GM21381 (cell line): ENCODE measurements around the gene MIAT.
"Not testable (repeated sequence)": the region's sequence is repeated elsewhere in the genome, so short reads cannot be mapped to it uniquely, and the experiment has no call there.

Experiments
- ATAC-seq: cut with Tn5 transposase; IDR thresholded peaks from one replicate; pipeline ENCODE4 v1.9.1; 2021; ENCODE audit warnings: mild to moderate bottlenecking, moderate library complexity; ENCODE audit not compliant: unreplicated experiment

MIAT gene

DNA sequence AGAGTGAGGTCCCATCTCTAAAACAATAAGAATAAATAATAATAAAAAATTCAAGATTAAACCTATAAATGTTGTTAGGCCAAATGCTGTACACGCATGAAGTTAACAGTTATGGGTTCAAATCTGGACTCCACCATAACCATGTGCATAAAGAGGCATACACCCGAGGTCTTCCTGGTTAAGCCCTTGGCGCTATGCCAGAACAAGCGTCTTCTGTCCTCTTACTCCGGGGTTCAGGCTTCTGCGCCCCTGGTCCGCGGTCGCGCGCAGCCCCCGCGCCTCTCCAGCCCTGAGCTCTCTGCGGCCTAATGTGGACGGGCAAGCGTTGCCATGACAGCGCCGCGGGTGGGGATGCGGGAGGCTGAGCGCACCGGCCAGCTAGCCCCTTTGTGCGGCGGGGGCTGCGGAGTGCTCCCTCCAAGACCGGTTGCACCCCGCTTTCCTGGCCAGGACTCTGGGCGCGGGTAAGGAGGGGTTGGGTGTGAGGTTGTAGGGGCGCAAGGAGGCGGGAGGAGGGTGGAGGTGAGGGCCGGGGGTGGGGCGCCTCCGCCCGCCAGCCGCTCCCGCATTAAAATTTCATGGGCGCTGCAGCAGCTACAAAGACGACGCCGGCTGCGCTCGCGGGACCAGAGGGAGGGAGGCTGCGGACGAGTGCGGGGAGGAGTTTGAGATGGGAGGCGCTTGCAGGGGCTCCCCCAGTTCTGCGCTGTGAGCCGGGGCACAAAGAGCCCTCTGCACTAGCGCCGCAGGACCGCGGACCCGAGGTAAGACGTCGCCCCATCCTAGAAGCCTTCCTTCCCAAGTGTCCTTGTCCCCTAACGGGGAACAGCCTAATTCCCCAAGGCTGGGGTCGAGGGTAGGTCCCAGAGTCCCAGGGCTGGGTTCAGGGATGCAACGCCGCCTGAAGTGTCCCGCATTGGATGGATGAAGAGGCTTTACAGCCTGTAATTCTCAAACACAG, at the start of gene MIAT:
Gene MIAT (plus strand): TSS at position 698 of the 961 bp plus-strand sequence.
- ATAC-seq, result no peak

GRCh38 chr22:26608129-26608528, 49.3 kb upstream of the MIAT start:
- ATAC-seq, result no peak

- ATAC-seq, result no peak
Measured at GRCh38 chr22:26609287-26609686, 48.1 kb upstream of the MIAT start.

- peak; percentile 78 for ATAC-seq
Measured at GRCh38 chr22:26610072-26610958, 47.1 kb upstream of the MIAT start.

DNA sequence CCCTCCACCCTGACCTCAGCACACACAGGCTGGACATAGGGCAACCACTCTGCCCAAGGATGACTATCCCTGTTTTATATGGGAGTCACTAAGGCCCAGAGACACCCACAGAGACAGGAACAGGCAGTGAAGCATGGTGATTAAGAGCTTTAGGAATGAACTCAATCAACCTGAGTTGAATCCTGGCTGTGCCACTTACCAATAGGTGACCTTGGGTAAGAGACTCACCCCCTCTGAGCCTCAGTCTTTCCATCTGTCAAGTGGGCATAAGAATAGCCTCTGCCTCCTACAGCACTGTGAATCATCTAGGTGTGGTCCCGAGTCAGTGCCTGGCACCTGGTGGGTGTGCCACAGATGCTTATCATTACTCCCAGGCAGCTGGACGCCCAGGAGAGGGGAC, 46.4 kb upstream of the MIAT start:
- no peak for ATAC-seq

GRCh38 chr22:26612652-26613051, 44.7 kb upstream of the MIAT start:
- no peak for ATAC-seq

GRCh38 chr22:26613753-26614152, 43.6 kb upstream of the MIAT start:
- ATAC-seq, result not testable (repeated sequence)

DNA sequence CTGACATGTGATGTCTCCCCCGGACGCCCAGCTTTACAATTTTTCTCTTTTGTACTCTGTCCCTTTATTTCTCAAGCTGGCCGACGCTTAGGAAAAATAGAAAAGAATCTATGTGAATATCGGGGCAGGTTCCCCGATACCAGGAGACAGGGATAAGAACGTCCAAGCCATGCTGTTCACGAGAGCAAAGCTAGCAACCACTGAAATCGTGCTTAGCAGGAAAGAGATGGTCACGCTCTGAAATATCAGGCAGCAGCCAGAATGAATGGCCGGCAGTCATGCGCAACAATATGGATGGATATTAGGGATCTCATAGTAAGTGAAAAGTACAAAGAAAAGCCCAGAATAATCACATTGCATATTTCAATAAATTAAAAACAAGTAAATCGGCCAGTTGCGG, 43.1 kb upstream of the MIAT start:
- no peak for ATAC-seq

GRCh38 chr22:26615149-26615548, 42.2 kb upstream of the MIAT start:
- ATAC-seq, result peak; percentile 63

- no peak for ATAC-seq
Measured at GRCh38 chr22:26615830-26616435, 41.5 kb upstream of the MIAT start.

DNA sequence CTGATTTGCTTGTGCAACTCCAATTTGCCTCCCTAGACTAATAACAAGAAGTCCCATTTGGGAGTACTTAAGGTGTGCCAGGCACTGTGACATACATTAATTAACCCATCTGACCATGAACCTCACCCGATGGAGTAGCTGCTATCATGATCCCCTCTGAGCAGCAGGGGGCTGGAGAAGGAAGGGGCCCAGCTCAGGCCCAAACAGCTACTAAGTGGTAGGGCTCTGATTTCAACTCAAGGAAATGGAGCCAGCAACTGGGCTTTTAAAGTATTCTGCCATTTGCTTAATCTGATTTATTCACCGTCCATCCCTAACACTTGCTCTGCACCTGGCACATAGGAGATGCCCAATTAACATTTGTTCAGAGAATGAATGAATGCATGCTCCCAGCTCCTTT, 40.7 kb upstream of the MIAT start:
- no peak for ATAC-seq

- ATAC-seq, result no peak
Measured at GRCh38 chr22:26617271-26618199, 39.9 kb upstream of the MIAT start, which contains the start of gene CRYBB1. CRYBB1 (minus strand) TSS chr22:26618027; CDS start chr22:26616319, 1,708 bp downstream.

DNA sequence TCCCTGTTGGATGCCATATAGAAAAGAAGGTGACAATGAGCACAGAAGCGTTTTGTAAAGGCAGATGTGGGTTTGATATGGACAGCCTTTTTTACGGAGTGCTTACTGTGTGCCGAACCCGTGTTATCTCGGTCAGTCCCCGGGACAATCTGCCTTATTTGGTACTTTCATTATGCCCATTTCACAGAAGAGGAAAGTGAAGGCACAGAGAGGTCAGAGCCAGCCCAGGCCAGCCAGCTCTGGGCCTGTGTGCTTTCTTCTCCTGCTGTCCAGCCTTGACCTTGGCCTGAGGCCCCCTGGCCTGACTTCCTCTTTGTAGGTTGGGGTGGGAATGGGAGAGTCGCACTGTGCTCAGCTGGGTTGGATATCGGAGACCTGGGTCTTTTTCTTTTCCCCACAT, 38.9 kb upstream of the MIAT start:
- no peak for ATAC-seq

- ATAC-seq, result no peak
Measured at GRCh38 chr22:26619510-26619909, 37.9 kb upstream of the MIAT start.

DNA sequence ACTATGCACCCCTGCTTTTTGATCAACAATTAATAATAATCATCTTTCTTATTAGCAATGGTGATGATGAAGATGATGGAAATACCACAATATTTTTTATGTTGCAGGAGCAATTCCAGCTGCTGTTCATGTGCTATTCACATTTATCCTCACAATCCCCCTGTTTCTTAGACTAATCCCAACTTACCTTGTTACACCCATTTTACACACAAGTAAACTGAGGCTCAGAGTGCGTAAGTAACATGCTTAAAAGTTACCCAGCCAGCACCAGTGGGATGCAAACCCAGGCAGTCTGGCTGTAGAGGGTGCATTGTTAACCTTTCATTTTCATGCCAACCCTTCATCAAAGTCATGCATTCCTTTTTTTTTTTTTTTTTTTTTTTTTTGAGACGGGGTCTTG, 37.2 kb upstream of the MIAT start:
- ATAC-seq, result no peak

GRCh38 chr22:26621663-26622062, 35.7 kb upstream of the MIAT start, which contains the start of gene CRYBA4:
CRYBA4 (plus strand) TSS chr22:26621963; CDS start chr22:26622597, 634 bp downstream.
- no peak for ATAC-seq

- ATAC-seq, result no peak
Measured at GRCh38 chr22:26623984-26624383, 33.4 kb upstream of the MIAT start.

GRCh38 chr22:26624803-26625202, 32.6 kb upstream of the MIAT start:
- ATAC-seq, result no peak

DNA sequence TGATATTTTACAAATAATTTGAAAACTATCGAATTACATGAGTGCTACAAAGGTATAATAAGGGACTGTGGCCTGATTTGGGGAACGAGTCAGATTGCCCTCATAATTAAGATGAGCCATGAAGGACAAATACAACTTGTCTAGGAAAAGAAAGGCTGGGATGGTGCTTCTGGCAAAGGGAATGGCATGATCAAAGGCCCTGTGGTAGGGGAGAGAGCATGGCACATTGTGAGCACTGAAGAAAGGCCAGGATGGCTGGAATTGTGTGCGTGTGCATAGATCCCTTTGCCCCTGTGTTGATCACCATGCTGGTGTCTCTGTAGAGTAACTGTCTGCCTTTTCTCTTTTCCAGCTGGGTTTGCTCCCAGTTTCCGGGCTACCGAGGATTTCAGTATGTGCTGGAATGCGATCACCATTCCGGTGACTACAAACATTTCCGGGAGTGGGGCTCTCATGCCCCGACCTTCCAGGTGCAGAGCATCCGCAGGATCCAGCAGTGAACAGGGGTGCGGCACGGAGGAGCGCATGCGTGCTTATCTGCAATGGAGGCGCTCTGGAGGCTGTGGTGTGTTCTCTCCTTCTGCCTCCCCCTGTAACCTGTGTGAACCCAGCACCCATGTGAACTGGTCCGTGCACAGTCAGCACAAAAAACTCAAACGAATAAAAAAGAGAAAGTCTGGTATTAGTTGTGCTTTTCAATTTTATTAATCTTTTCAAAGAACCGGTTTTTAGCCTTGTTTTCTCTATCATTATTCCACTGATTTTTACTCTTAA, 27.2 kb upstream of the MIAT start:
- ATAC-seq, result no peak
